Measurements from ENCODE around the gene VPS35L. TPM values are rescaled to one million over a fixed set of nuclear protein-coding genes. Genes with fewer than 3 reads are reported as not detected.

Gene VPS35L
- total RNA-seq, 1 donor from 2014 or later = 45.7 TPM

- DNase-seq (ENCODE audit: low spot score) = no peak
- Mint-ChIP-seq H3K4me3 (ENCODE audit: low read depth) (no peak overlapping the region), H3K27ac (no peak overlapping the region), H3K9me3 (peaks cover 8% of the 10 kb centered on the region), H3K4me1 (ENCODE audit: low read depth) (no peaks in the 10 kb centered on the region), H3K27me3 (ENCODE audit: low read depth) (no peaks in the 10 kb centered on the region), H3K36me3 (ENCODE audit: low read depth) (peaks cover 52% of the 10 kb centered on the region)
- intact Hi-C loops (cut with micrococcal nuclease) = no loop called here
Measured at GRCh38 chr16:19582050-19582831, 26.7 kb downstream of the VPS35L start.

DNA sequence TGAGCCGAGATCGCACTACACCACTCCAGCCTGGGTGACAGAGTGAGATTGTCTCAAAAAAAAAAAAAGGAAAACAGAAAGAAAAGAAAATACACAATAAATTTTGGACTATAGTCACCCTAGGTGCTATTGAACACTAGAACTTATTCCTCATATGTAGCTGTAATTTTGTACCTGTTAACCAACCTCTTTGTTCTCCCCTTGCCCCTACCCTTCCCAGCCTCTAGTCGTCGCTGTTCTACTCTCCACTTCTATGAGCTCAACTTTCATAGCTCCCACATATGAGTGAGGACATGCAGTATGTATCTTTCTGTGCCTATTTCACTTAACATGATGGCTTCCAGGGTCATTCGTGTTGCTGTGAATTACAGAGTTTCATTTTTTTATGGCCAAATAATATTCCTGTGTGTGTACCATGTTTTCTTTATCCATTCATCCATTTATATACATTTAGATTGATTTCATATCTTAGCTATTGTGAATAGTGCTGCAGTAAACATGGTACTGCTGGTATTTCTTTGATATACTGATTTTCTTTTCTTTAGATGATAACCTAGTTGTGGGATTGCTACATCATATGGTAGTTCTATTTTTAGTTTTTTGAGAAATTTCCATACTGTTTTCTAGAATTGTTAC is 28.3 kb downstream of the VPS35L start:
- Mint-ChIP-seq H3K27me3 (ENCODE audit: low read depth) (no peaks in the 10 kb centered on the region), H3K4me1 (ENCODE audit: low read depth) (peaks cover 2% of the 10 kb centered on the region), H3K4me3 (ENCODE audit: low read depth) (no peak overlapping the region), H3K36me3 (ENCODE audit: low read depth) (peaks cover 43% of the 10 kb centered on the region), H3K9me3 (peaks cover 8% of the 10 kb centered on the region), H3K27ac (no peak overlapping the region)
- DNase-seq (ENCODE audit: low spot score) = no peak
- intact Hi-C loops (cut with micrococcal nuclease) = loop anchor here (1.0 kb wide), 1 partner anchor 303 kb away; no protein-coding TSS in a partner anchor

- intact Hi-C loops (cut with micrococcal nuclease) = no loop called here
- Mint-ChIP-seq H3K36me3 (ENCODE audit: low read depth) (peaks cover 20% of the 10 kb centered on the region), H3K4me3 (ENCODE audit: low read depth) (no peak overlapping the region), H3K27me3 (ENCODE audit: low read depth) (no peaks in the 10 kb centered on the region), H3K27ac (peak overlapping the region; percentile 11), H3K9me3 (no peaks in the 10 kb centered on the region), H3K4me1 (ENCODE audit: low read depth) (peaks cover 2% of the 10 kb centered on the region)
- no peak for DNase-seq (ENCODE audit: low spot score)
Measured at GRCh38 chr16:19588661-19589060, 33.2 kb downstream of the VPS35L start.

DNA sequence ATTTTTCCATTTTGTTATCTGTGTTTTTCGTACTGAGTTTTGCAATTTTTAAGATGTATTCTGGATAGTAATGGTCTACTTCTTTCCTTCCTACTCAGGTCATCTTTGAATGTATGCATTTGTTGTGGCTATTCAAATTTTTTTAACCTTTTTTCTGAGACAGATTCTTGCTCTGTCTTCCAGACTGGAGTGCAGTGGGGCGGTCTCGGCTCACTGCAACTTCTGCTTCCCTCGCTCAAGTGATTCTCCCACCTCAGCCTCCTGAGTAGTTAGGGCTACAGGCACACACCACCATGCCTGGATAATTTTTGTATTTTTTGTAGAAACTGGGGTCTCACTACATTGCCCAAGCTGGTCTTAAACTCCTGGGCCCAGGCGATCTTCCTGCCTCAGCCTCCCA is 33.6 kb downstream of the VPS35L start:
- H3K27me3 Mint-ChIP-seq (ENCODE audit: low read depth) = no peaks in the 10 kb centered on the region
- H3K9me3 Mint-ChIP-seq = no peaks in the 10 kb centered on the region
- peaks cover 2% of the 10 kb centered on the region for H3K4me1 Mint-ChIP-seq (ENCODE audit: low read depth)
- intact Hi-C loops (cut with micrococcal nuclease) = no loop called here
- peak overlapping the region; percentile 11 for H3K27ac Mint-ChIP-seq
- H3K4me3 Mint-ChIP-seq (ENCODE audit: low read depth) = no peak overlapping the region
- DNase-seq (ENCODE audit: low spot score) = no peak
- H3K36me3 Mint-ChIP-seq (ENCODE audit: low read depth) = peaks cover 17% of the 10 kb centered on the region

DNA sequence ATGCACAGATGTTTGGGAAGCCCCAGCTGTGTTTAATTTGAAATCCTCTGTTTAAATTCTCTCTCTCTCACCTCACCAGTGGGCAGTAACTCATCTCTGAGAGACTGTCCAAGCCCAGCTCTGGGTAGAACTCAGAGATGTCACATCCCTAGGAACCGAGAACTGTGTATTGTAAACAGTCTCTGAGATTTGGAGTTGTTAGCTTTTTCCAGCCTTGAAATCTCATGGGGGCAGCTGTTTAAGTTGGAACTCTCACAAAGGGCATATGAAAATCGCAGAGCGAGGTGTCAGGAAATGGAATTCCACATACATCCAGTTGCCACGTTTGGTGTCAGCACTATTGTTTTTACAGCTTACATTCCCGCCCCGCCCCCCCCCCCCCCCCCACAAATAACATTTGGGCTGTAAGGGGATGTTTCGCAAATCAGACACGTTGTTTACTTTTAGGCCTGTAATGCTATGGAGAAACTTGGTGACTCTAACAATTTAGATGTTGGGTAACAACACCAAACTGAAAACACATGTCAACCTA is 34.3 kb downstream of the VPS35L start:
- Mint-ChIP-seq H3K36me3 (ENCODE audit: low read depth) (peaks cover 20% of the 10 kb centered on the region), H3K9me3 (no peaks in the 10 kb centered on the region), H3K4me3 (ENCODE audit: low read depth) (no peak overlapping the region), H3K4me1 (ENCODE audit: low read depth) (peaks cover 2% of the 10 kb centered on the region), H3K27me3 (ENCODE audit: low read depth) (no peaks in the 10 kb centered on the region), H3K27ac (no peak overlapping the region)
- DNase-seq (ENCODE audit: low spot score) = no peak
- intact Hi-C loops (cut with micrococcal nuclease) = no loop called here

GRCh38 chr16:19595043-19595767 is 39.7 kb downstream of the VPS35L start:
- H3K36me3 Mint-ChIP-seq (ENCODE audit: low read depth) = peaks cover 19% of the 10 kb centered on the region
- intact Hi-C loops (cut with micrococcal nuclease) = no loop called here
- no peak overlapping the region for H3K4me3 Mint-ChIP-seq (ENCODE audit: low read depth)
- no peaks in the 10 kb centered on the region for H3K4me1 Mint-ChIP-seq (ENCODE audit: low read depth)
- no peaks in the 10 kb centered on the region for H3K9me3 Mint-ChIP-seq
- DNase-seq (ENCODE audit: low spot score) = no peak
- H3K27ac Mint-ChIP-seq = no peak overlapping the region
- H3K27me3 Mint-ChIP-seq (ENCODE audit: low read depth) = no peaks in the 10 kb centered on the region

GRCh38 chr16:19598805-19599510 is 43.5 kb downstream of the VPS35L start:
- intact Hi-C loops (cut with micrococcal nuclease) = no loop called here
- no peak overlapping the region for H3K4me3 Mint-ChIP-seq (ENCODE audit: low read depth)

DNA sequence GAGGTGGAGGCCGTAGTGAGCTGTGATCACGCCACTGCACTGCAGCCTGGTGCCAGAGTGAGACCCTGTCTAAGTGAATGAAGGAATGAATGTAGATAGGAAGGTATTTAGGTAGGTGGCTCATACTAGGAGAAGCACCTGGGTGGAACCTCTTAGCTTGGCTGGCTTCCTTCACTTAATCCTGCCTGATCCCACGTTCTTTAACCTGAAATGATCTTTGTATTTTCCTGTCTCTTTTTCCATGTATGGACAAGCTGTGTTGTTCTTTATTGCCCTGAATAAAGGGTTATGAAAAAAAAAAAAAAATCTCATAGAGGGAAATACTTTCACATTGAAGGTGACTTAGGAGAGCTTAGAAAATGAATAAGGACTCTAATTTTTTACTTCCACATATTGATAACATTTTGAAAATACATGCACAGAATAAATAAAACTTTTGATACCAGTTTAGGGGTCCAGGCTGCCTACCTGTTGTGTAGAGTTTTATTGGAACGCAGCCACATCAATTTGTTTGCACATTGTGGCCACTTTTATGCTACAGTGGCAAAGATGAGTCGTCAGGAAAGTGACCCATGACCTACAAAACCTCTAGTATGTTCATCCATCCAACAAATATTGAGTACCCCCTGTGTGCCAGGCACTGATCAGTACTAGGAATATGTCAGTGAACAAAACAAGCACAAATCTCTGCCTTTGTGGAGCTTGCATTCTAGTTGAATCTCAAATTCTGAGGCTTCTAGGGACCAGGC is 44.6 kb downstream of the VPS35L start:
- no peaks in the 10 kb centered on the region for H3K27me3 Mint-ChIP-seq (ENCODE audit: low read depth)
- H3K4me1 Mint-ChIP-seq (ENCODE audit: low read depth) = no peaks in the 10 kb centered on the region
- H3K4me3 Mint-ChIP-seq (ENCODE audit: low read depth) = no peak overlapping the region
- H3K36me3 Mint-ChIP-seq (ENCODE audit: low read depth) = peaks cover 27% of the 10 kb centered on the region
- intact Hi-C loops (cut with micrococcal nuclease) = no loop called here
- no peak for DNase-seq (ENCODE audit: low spot score)
- no peaks in the 10 kb centered on the region for H3K9me3 Mint-ChIP-seq
- H3K27ac Mint-ChIP-seq = no peak overlapping the region

More at GRCh38 chr16:19598805-19599510, 43.5 kb downstream of the VPS35L start:
- no peak for DNase-seq (ENCODE audit: low spot score)
- Mint-ChIP-seq H3K27ac (no peak overlapping the region), H3K27me3 (ENCODE audit: low read depth) (no peaks in the 10 kb centered on the region), H3K4me1 (ENCODE audit: low read depth) (no peaks in the 10 kb centered on the region), H3K9me3 (no peaks in the 10 kb centered on the region), H3K36me3 (ENCODE audit: low read depth) (peaks cover 21% of the 10 kb centered on the region)

DNA sequence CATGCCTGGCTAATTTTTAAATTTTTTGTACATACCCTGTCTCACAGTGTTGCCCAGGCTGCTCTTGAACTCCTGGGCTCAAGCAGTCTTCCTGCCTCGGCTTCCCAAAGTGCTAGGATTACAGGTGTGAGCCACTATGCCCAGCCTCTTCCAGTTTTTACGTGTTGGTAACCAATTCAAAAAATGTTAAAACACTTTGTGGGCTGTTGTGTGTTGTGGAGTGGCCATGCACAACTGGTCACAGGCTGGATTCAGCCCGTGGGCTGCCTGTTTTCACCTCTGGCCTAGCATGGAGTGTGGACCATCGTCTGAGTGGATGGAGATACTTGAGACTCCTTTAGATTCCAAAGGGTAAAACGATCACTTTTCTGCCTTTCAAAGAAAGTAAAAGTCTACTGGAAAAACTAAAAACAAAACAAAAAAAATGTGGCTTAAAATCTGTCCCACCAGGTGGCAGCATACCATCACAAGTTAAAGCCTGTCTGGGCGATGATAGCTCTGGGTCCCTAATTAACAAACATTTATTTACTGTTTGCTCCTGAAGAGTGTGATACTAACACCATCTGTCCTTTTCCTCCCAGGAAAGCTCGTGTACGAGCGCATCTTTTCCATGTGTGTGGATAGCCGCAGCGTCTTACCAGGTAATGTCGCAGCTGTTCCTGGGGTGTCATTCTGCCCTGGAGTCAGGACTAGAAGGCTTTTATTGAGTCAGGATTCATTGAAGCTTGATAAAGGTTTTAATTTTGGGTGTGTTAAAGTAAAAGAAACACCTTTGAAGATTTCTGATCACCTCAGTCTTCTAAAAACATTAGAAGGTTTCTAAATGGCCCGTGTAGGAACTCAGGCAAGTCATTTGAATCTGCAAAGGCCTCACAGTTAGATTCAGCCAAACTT is 45.8 kb downstream of the VPS35L start:
- intact Hi-C loops (cut with micrococcal nuclease) = loop anchor here (1.0 kb wide), 1 partner anchor 285 kb away; no protein-coding TSS in a partner anchor
- Mint-ChIP-seq H3K4me3 (ENCODE audit: low read depth) (no peak overlapping the region), H3K36me3 (ENCODE audit: low read depth) (peaks cover 38% of the 10 kb centered on the region), H3K4me1 (ENCODE audit: low read depth) (peaks cover 2% of the 10 kb centered on the region), H3K9me3 (no peaks in the 10 kb centered on the region), H3K27ac (no peak overlapping the region), H3K27me3 (ENCODE audit: low read depth) (no peaks in the 10 kb centered on the region)
- no peak for DNase-seq (ENCODE audit: low spot score)

DNA sequence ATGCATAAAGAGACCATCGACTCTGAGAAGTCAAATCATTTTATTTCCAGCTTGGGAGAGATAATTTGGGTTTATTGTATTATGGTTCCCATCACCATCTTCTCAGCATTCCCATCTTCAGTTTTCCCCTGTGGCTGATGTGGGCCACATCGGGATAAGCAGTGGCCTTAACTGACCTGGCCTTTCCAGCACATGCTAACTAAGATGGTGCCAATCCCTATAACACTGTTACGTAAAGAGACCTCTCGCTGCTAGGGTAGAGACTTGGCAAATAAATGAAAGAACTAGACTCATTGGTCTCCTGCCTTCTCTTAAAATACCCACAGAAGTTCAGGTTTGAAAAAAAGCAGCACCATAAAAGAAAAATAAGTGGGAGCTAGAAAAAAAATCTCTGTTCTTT is 49.4 kb downstream of the VPS35L start:
- intact Hi-C loops (cut with micrococcal nuclease) = no loop called here
- DNase-seq (ENCODE audit: low spot score) = no peak
- H3K4me1 Mint-ChIP-seq (ENCODE audit: low read depth) = peaks cover 3% of the 10 kb centered on the region
- no peaks in the 10 kb centered on the region for H3K27me3 Mint-ChIP-seq (ENCODE audit: low read depth)
- no peak overlapping the region for H3K27ac Mint-ChIP-seq
- peaks cover 43% of the 10 kb centered on the region for H3K36me3 Mint-ChIP-seq (ENCODE audit: low read depth)
- no peak overlapping the region for H3K4me3 Mint-ChIP-seq (ENCODE audit: low read depth)
- H3K9me3 Mint-ChIP-seq = no peaks in the 10 kb centered on the region

DNA sequence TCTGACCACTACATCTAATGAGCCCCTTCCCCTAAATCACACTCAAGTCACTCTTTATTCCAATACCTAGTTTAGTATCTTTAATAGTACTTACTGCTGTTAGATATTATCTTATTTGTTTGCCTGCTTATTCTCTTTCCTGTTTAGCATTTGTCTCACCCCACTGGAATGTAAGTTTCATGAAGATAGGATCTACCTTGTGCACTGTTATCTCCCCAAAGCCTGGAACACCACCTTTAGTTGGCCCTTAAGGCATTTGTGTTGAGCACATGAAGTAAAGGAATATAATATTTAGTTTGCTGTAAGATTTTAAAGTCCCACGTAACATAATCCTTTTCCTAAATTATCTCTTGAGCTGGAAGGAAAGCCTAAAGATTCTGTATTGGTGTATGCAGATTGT is 50.2 kb downstream of the VPS35L start:
- no peaks in the 10 kb centered on the region for H3K9me3 Mint-ChIP-seq
- no peak overlapping the region for H3K4me3 Mint-ChIP-seq (ENCODE audit: low read depth)
- peaks cover 3% of the 10 kb centered on the region for H3K4me1 Mint-ChIP-seq (ENCODE audit: low read depth)
- H3K36me3 Mint-ChIP-seq (ENCODE audit: low read depth) = peaks cover 43% of the 10 kb centered on the region
- DNase-seq (ENCODE audit: low spot score) = no peak
- no peak overlapping the region for H3K27ac Mint-ChIP-seq
- no peaks in the 10 kb centered on the region for H3K27me3 Mint-ChIP-seq (ENCODE audit: low read depth)
- intact Hi-C loops (cut with micrococcal nuclease) = no loop called here
